Measurements from ENCODE around the gene ADPRM.
"Not testable (repeated sequence)": the region's sequence is repeated elsewhere in the genome, so short reads cannot be mapped to it uniquely, and the experiment has no call there.

DNA sequence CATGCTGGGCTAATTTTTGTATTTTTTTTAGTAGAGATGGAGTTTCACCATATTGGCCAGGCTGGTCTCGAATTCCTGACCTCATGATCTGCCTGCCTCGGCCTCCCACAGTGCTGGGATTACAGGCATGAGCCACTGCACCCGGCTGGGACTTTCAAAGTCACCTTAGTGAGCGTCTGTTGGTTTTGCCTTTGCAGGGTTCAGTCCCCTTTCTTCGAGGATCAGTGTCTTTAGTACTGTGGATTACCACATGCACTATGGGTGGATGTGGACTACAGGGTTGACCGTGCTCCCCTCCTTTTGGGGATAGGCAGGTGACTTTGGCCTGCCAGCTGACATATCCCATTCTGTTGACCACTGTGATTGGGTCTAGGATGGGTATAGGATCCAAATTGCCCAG is 34.7 kb downstream of the ADPRM start:
- not testable (repeated sequence) for TF ChIP-seq JUND (IDR thresholded peaks at IDR 0.05); RAD21 (IDR thresholded peaks at IDR 0.05); GABPA (IDR thresholded peaks at IDR 0.05 in 1 of 2, conservative IDR thresholded peaks at IDR 0.05 in 1 of 2); RXRA (IDR thresholded peaks at IDR 0.05); YY1 (IDR thresholded peaks at IDR 0.05); SP1 (IDR thresholded peaks at IDR 0.05); HNF4A (conservative IDR thresholded peaks at IDR 0.05); NR2F2 (IDR thresholded peaks at IDR 0.05)
- TF ChIP-seq, protein P1, sequence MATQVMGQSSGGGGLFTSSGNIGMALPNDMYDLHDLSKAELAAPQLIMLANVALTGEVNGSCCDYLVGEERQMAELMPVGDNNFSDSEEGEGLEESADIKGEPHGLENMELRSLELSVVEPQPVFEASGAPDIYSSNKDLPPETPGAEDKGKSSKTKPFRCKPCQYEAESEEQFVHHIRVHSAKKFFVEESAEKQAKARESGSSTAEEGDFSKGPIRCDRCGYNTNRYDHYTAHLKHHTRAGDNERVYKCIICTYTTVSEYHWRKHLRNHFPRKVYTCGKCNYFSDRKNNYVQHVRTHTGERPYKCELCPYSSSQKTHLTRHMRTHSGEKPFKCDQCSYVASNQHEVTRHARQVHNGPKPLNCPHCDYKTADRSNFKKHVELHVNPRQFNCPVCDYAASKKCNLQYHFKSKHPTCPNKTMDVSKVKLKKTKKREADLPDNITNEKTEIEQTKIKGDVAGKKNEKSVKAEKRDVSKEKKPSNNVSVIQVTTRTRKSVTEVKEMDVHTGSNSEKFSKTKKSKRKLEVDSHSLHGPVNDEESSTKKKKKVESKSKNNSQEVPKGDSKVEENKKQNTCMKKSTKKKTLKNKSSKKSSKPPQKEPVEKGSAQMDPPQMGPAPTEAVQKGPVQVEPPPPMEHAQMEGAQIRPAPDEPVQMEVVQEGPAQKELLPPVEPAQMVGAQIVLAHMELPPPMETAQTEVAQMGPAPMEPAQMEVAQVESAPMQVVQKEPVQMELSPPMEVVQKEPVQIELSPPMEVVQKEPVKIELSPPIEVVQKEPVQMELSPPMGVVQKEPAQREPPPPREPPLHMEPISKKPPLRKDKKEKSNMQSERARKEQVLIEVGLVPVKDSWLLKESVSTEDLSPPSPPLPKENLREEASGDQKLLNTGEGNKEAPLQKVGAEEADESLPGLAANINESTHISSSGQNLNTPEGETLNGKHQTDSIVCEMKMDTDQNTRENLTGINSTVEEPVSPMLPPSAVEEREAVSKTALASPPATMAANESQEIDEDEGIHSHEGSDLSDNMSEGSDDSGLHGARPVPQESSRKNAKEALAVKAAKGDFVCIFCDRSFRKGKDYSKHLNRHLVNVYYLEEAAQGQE (IDR thresholded peaks at IDR 0.05): not testable (repeated sequence)
- TF ChIP-seq, protein P2, sequence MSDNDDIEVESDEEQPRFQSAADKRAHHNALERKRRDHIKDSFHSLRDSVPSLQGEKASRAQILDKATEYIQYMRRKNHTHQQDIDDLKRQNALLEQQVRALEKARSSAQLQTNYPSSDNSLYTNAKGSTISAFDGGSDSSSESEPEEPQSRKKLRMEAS (IDR thresholded peaks at IDR 0.05): not testable (repeated sequence)
- TF ChIP-seq, protein P3, sequence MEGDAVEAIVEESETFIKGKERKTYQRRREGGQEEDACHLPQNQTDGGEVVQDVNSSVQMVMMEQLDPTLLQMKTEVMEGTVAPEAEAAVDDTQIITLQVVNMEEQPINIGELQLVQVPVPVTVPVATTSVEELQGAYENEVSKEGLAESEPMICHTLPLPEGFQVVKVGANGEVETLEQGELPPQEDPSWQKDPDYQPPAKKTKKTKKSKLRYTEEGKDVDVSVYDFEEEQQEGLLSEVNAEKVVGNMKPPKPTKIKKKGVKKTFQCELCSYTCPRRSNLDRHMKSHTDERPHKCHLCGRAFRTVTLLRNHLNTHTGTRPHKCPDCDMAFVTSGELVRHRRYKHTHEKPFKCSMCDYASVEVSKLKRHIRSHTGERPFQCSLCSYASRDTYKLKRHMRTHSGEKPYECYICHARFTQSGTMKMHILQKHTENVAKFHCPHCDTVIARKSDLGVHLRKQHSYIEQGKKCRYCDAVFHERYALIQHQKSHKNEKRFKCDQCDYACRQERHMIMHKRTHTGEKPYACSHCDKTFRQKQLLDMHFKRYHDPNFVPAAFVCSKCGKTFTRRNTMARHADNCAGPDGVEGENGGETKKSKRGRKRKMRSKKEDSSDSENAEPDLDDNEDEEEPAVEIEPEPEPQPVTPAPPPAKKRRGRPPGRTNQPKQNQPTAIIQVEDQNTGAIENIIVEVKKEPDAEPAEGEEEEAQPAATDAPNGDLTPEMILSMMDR (IDR thresholded peaks at IDR 0.05; ENCODE audit: low read depth, low read length, missing input control): not testable (repeated sequence)
- TF ChIP-seq, protein P4, sequence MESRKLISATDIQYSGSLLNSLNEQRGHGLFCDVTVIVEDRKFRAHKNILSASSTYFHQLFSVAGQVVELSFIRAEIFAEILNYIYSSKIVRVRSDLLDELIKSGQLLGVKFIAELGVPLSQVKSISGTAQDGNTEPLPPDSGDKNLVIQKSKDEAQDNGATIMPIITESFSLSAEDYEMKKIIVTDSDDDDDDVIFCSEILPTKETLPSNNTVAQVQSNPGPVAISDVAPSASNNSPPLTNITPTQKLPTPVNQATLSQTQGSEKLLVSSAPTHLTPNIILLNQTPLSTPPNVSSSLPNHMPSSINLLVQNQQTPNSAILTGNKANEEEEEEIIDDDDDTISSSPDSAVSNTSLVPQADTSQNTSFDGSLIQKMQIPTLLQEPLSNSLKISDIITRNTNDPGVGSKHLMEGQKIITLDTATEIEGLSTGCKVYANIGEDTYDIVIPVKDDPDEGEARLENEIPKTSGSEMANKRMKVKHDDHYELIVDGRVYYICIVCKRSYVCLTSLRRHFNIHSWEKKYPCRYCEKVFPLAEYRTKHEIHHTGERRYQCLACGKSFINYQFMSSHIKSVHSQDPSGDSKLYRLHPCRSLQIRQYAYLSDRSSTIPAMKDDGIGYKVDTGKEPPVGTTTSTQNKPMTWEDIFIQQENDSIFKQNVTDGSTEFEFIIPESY (IDR thresholded peaks at IDR 0.05): not testable (repeated sequence)

Measured in liver (tissue), 3 donors.